Osteoblast (primary cell): ENCODE data around the gene RPL22L1. TPM values are rescaled to one million over a fixed set of nuclear protein-coding genes. Genes with fewer than 3 reads are reported as not detected.

Source experiments
- DNase-seq: peaks from one replicate; pipeline ENCODE4 v3.0.0; 2011; ENCODE audit warnings: low spot score, mixed read lengths; ENCODE audit not compliant: insufficient read length; ENCODE audit errors: missing footprints
- H2AFZ ChIP-seq: 2 replicates; pipeline ENCODE4 v1.6.0; 2011; ENCODE audit warnings: mild to moderate bottlenecking, low read length
- H3K27ac ChIP-seq: 2 replicates; pipeline ENCODE4 v1.5.1; 2011; ENCODE audit warnings: mild to moderate bottlenecking, low read depth, low read length, moderate library complexity
- H3K27me3 ChIP-seq: 2 replicates; pipeline ENCODE4 v1.6.0; 2012; ENCODE audit warnings: mild to moderate bottlenecking, control low read depth, inconsistent platforms, low read length, moderate library complexity; ENCODE audit not compliant: insufficient read depth
- H3K36me3 ChIP-seq: 2 replicates; pipeline ENCODE4 v1.5.1; 2011; ENCODE audit warnings: mild to moderate bottlenecking, low read length, control low read depth, moderate library complexity; ENCODE audit not compliant: insufficient read depth
- H3K4me1 ChIP-seq: 2 replicates; pipeline ENCODE4 v1.5.1; 2011; ENCODE audit warnings: mild to moderate bottlenecking, low read length, control low read depth, moderate library complexity; ENCODE audit not compliant: insufficient read depth
- H3K4me2 ChIP-seq: 2 replicates; pipeline ENCODE4 v1.6.0; 2011; ENCODE audit warnings: mild to moderate bottlenecking, low read length; ENCODE audit not compliant: insufficient read depth
- H3K4me3 ChIP-seq: fragments of 200-600 bp; sonication (generic); 3 replicates; pipeline ENCODE4 v1.5.1; 2012; ENCODE audit warnings: mild to moderate bottlenecking, low read length, inconsistent platforms; ENCODE audit not compliant: insufficient read depth
- H3K79me2 ChIP-seq: 2 replicates; pipeline ENCODE4 v1.6.0; 2012; ENCODE audit warnings: mild to moderate bottlenecking, low read length, control low read depth, inconsistent platforms; ENCODE audit not compliant: insufficient read depth
- H3K9me3 ChIP-seq: 2 replicates; pipeline ENCODE4 v1.5.1; 2011; ENCODE audit warnings: low read depth, low read length, control low read depth
- H4K20me1 ChIP-seq: 2 replicates; pipeline ENCODE4 v1.6.0; 2012; ENCODE audit warnings: mild to moderate bottlenecking, low read length, control low read depth; ENCODE audit not compliant: insufficient read depth
- CTCF ChIP-seq: IDR thresholded peaks from 2 replicates; pipeline ENCODE4 v1.5.1; 2011; ENCODE audit warnings: mild to moderate bottlenecking, low read depth, low read length, moderate library complexity; ENCODE audit errors: extremely low read depth
- total RNA-seq: library from RNA; depleted of rRNA; stranded (reverse); fragments of >200 nt; gene quantifications from 2 replicates; pipeline ENCODE4 v1.2.3, GENCODE V29; 2012

The RPL22L1 gene
- total RNA-seq, 1 donor, result 297 TPM

- no peaks in the 10 kb centered on the region for H4K20me1 ChIP-seq
- H2AFZ ChIP-seq, result no peak overlapping the region
- H3K79me2 ChIP-seq, result no peaks in the 10 kb centered on the region
- no peak for TF ChIP-seq CTCF
- no peaks in the 10 kb centered on the region for H3K36me3 ChIP-seq
- no peak for DNase-seq
- H3K27ac ChIP-seq, result no peak overlapping the region
- no peak overlapping the region for H3K4me3 ChIP-seq
- no peak overlapping the region for H3K4me2 ChIP-seq
- no peaks in the 10 kb centered on the region for H3K4me1 ChIP-seq
- H3K9me3 ChIP-seq, result no peaks in the 10 kb centered on the region
- H3K27me3 ChIP-seq, result peaks cover 9% of the 10 kb centered on the region
Measured at GRCh38 chr3:170844377-170844776, 25.6 kb downstream of the RPL22L1 start.

GRCh38 chr3:170840291-170840859 is 29.6 kb downstream of the RPL22L1 start:
- Histone ChIP-seq H3K4me2 (no peak overlapping the region), H2AFZ (no peak overlapping the region), H3K27me3 (peaks cover 16% of the 10 kb centered on the region), H3K27ac (no peak overlapping the region), H3K4me1 (no peaks in the 10 kb centered on the region), H4K20me1 (no peaks in the 10 kb centered on the region), H3K36me3 (no peaks in the 10 kb centered on the region), H3K79me2 (no peaks in the 10 kb centered on the region), H3K4me3 (no peak overlapping the region), H3K9me3 (no peaks in the 10 kb centered on the region)
- DNase-seq, result no peak
- no peak for TF ChIP-seq CTCF

- no peaks in the 10 kb centered on the region for H3K79me2 ChIP-seq
- H3K9me3 ChIP-seq, result no peaks in the 10 kb centered on the region
- TF ChIP-seq CTCF, result no peak
- H3K4me2 ChIP-seq, result no peak overlapping the region
- no peak overlapping the region for H2AFZ ChIP-seq
- no peak overlapping the region for H3K4me3 ChIP-seq
- no peak for DNase-seq
- no peaks in the 10 kb centered on the region for H4K20me1 ChIP-seq
- H3K36me3 ChIP-seq, result no peaks in the 10 kb centered on the region
- H3K27me3 ChIP-seq, result peaks cover 22% of the 10 kb centered on the region
- no peaks in the 10 kb centered on the region for H3K4me1 ChIP-seq
- no peak overlapping the region for H3K27ac ChIP-seq
Measured at GRCh38 chr3:170839518-170840100, 30.4 kb downstream of the RPL22L1 start.

- H3K9me3 ChIP-seq, result no peaks in the 10 kb centered on the region
- H3K4me1 ChIP-seq, result no peaks in the 10 kb centered on the region
- no peak for TF ChIP-seq CTCF
- H3K4me2 ChIP-seq, result no peak overlapping the region
- no peak overlapping the region for H2AFZ ChIP-seq
- no peaks in the 10 kb centered on the region for H3K36me3 ChIP-seq
- H3K4me3 ChIP-seq, result no peak overlapping the region
- H3K27me3 ChIP-seq, result peaks cover 42% of the 10 kb centered on the region
- no peak overlapping the region for H3K27ac ChIP-seq
- no peak for DNase-seq
- H3K79me2 ChIP-seq, result no peaks in the 10 kb centered on the region
- H4K20me1 ChIP-seq, result no peaks in the 10 kb centered on the region
Measured at GRCh38 chr3:170836491-170836890, 33.5 kb downstream of the RPL22L1 start.
